ENCODE results near the gene STX2. TPM values are rescaled to one million over a fixed set of nuclear protein-coding genes. Genes with fewer than 3 reads are reported as not detected.

The STX2 gene
- polyA plus RNA-seq, 1 donor from 2014 or later = 67.0 TPM

- no peaks in the 10 kb centered on the region for H3K9me3 ChIP-seq (ENCODE audit: low read length)
- H2AFZ ChIP-seq (ENCODE audit: low read depth, low read length) = no peak overlapping the region
- H3K27me3 ChIP-seq (ENCODE audit: insufficient read depth, low read depth, low read length) = no peaks in the 10 kb centered on the region
- H3K4me3 ChIP-seq (ENCODE audit: low read length) = no peak overlapping the region
- H3F3A ChIP-seq (ENCODE audit: insufficient read depth, low read length, poor library complexity, severe bottlenecking) = no peaks in the 10 kb centered on the region
- peaks cover 14% of the 10 kb centered on the region for H3K36me3 ChIP-seq (ENCODE audit: insufficient read depth, low read length)
- H4K20me1 ChIP-seq (ENCODE audit: insufficient read depth) = no peaks in the 10 kb centered on the region
- TF ChIP-seq REST (IDR thresholded peaks at IDR 0.05; ENCODE audit: borderline replicate concordance) (no peak), TAF1 (IDR thresholded peaks at IDR 0.05; ENCODE audit: low read depth) (no peak)
- H3K4me2 ChIP-seq (ENCODE audit: low read length) = no peak overlapping the region
- H3K9ac ChIP-seq (ENCODE audit: low read length) = no peak overlapping the region
- H3K27ac ChIP-seq (ENCODE audit: low read length) = no peak overlapping the region
- peaks cover 3% of the 10 kb centered on the region for H3K79me2 ChIP-seq (replicated peaks; ENCODE audit: insufficient read depth, low read length)
- no peaks in the 10 kb centered on the region for H3K9me2 ChIP-seq (ENCODE audit: insufficient read depth, low read length)
Measured at GRCh38 chr12:130809791-130810190, 29.3 kb downstream of the STX2 start.

GRCh38 chr12:130807309-130807708, 31.7 kb downstream of the STX2 start:
- no peak overlapping the region for H3K4me3 ChIP-seq (ENCODE audit: low read length)

More at GRCh38 chr12:130807309-130807708, 31.7 kb downstream of the STX2 start:
- no peaks in the 10 kb centered on the region for H3K9me3 ChIP-seq (ENCODE audit: low read length)
- TF ChIP-seq SMC3 (conservative IDR thresholded peaks at IDR 0.05; ENCODE audit: poor library complexity) (no peak), TAF1 (IDR thresholded peaks at IDR 0.05; ENCODE audit: low read depth) (no peak), REST (IDR thresholded peaks at IDR 0.05; ENCODE audit: borderline replicate concordance) (no peak), MXI1 (conservative IDR thresholded peaks at IDR 0.05; ENCODE audit: poor library complexity, severe bottlenecking) (no peak), CTCF (IDR thresholded peaks at IDR 0.05; ENCODE audit: poor library complexity, severe bottlenecking) (no peak), EP300 (conservative IDR thresholded peaks at IDR 0.05; ENCODE audit: poor library complexity, severe bottlenecking) (no peak)
- no peak overlapping the region for H3K9ac ChIP-seq (ENCODE audit: low read length)
- no peaks in the 10 kb centered on the region for H3F3A ChIP-seq (ENCODE audit: insufficient read depth, low read length, poor library complexity, severe bottlenecking)
- peaks cover 14% of the 10 kb centered on the region for H3K36me3 ChIP-seq (ENCODE audit: insufficient read depth, low read length)
- peaks cover 3% of the 10 kb centered on the region for H3K79me2 ChIP-seq (replicated peaks; ENCODE audit: insufficient read depth, low read length)
- H2AFZ ChIP-seq (ENCODE audit: low read depth, low read length) = no peak overlapping the region
- H3K27ac ChIP-seq (ENCODE audit: low read length) = no peak overlapping the region
- H4K20me1 ChIP-seq (ENCODE audit: insufficient read depth) = no peaks in the 10 kb centered on the region
- H3K27me3 ChIP-seq (ENCODE audit: insufficient read depth, low read depth, low read length) = no peaks in the 10 kb centered on the region
- no peak overlapping the region for H3K4me2 ChIP-seq (ENCODE audit: low read length)
- H3K9me2 ChIP-seq (ENCODE audit: insufficient read depth, low read length) = no peaks in the 10 kb centered on the region
